HepG2 (cell line): Measurements from ENCODE around the gene CHIC2. TPM values are rescaled to one million over a fixed set of nuclear protein-coding genes. Genes with fewer than 3 reads are reported as not detected.

ENCODE experiments used
- HNRNPK ChIP-seq: fragments of 200-400 bp; formaldehyde crosslinking; IDR thresholded peaks from 2 replicates; pipeline ENCODE4 v1.6.1; 2018; ENCODE audit warnings: low read length, low read depth, moderate library complexity, mild to moderate bottlenecking; ENCODE audit not compliant: poor library complexity, severe bottlenecking
- MED8 ChIP-seq: sonication (generic); formaldehyde crosslinking; IDR thresholded peaks from 2 replicates; pipeline ENCODE4 v1.8.1; 2023; ENCODE audit warnings: mild to moderate bottlenecking, missing genetic modification reagents; ENCODE audit not compliant: insufficient replicate concordance
- MIER2 ChIP-seq: IDR thresholded peaks from 2 replicates; pipeline ENCODE4 v1.6.1; 2016; ENCODE audit warnings: missing biosample characterization, missing genetic modification reagents
- PHF5A ChIP-seq: IDR thresholded peaks from one replicate; pipeline ENCODE4 v1.6.1; 2018; ENCODE audit warnings: low read depth, missing genetic modification reagents; ENCODE audit not compliant: unreplicated experiment
- RFX1 ChIP-seq: fragments of 450-650 bp; IDR thresholded peaks from 2 replicates; pipeline ENCODE4 v1.6.1; 2017
- RFX5 ChIP-seq: IDR thresholded peaks from 2 replicates; pipeline ENCODE4 v1.6.1; 2011; ENCODE audit warnings: low read depth, low read length, improper control_type of control experiment
- RORA ChIP-seq: sonication (generic); formaldehyde crosslinking; IDR thresholded peaks from 2 replicates; pipeline ENCODE4 v1.5.0; 2020; ENCODE audit warnings: mild to moderate bottlenecking, missing genetic modification reagents, moderate library complexity
- SNAPC2 ChIP-seq: sonication (generic); formaldehyde crosslinking; IDR thresholded peaks from 2 replicates; pipeline ENCODE4 v1.8.1; 2022; ENCODE audit warnings: mild to moderate bottlenecking, missing genetic modification reagents
- SRY ChIP-seq: sonication (generic); formaldehyde crosslinking; IDR thresholded peaks from 2 replicates; pipeline ENCODE4 v1.8.0; 2022; ENCODE audit warnings: mild to moderate bottlenecking, missing genetic modification reagents
- ZFP62 ChIP-seq: sonication (generic); formaldehyde crosslinking; IDR thresholded peaks from 2 replicates; pipeline ENCODE4 v1.4.0; 2020; ENCODE audit warnings: missing genetic modification reagents
- ZIK1 ChIP-seq: sonication (generic); formaldehyde crosslinking; IDR thresholded peaks from 2 replicates; pipeline ENCODE4 v1.5.0; 2020; ENCODE audit warnings: mild to moderate bottlenecking, low read depth, missing genetic modification reagents, borderline replicate concordance
- ZNF225 ChIP-seq: sonication (generic); formaldehyde crosslinking; IDR thresholded peaks from 2 replicates; pipeline ENCODE4 v1.4.0; 2020; ENCODE audit warnings: mild to moderate bottlenecking, missing genetic modification reagents
- ZNF263 ChIP-seq: sonication (generic); formaldehyde crosslinking; IDR thresholded peaks from 2 replicates; pipeline ENCODE4 v1.4.0; 2020; ENCODE audit warnings: missing genetic modification reagents
- ZNF747 ChIP-seq: sonication (generic); formaldehyde crosslinking; IDR thresholded peaks from 2 replicates; pipeline ENCODE4 v1.8.1; 2023; ENCODE audit warnings: missing genetic modification reagents, mild to moderate bottlenecking, borderline replicate concordance
- polyA plus RNA-seq, 8 experiments: library from polyadenylated mRNA; depleted of rRNA in 3 of 8; stranded (reverse) in 7 of 8; unstranded in 1 of 8; fragments of >200 nt; fragmentation: Illumina TruSeq in 4 of 8; extraction: Trizol in 4 of 8; gene quantifications; 2 replicates each; pipeline versions ENCODE4 v1.2.1 to v1.2.3, GENCODE V29; 2011 to 2016; ENCODE audit warnings: low read depth in 4 of 8, missing spikeins in 1 of 8, mixed read lengths in 1 of 8; ENCODE audit not compliant: insufficient read depth in 1 of 8
- total RNA-seq, 5 experiments: library from RNA; depleted of rRNA; stranded (reverse); fragments of >200 nt; fragmentation: Illumina TruSeq; extraction: Trizol; gene quantifications; 2 replicates each; pipeline ENCODE4 v1.2.3, GENCODE V29; 2016; ENCODE audit warnings: low read depth in 1 of 5
- TF ChIP-seq, protein P1 (sequence below): sonication (generic); formaldehyde crosslinking; IDR thresholded peaks from 2 replicates; pipeline ENCODE4 v1.4.0; 2020; ENCODE audit warnings: missing genetic modification reagents
- TF ChIP-seq, protein P2 (sequence below): sonication (generic); formaldehyde crosslinking; IDR thresholded peaks from 2 replicates; pipeline ENCODE4 v1.4.0; 2020; ENCODE audit warnings: missing genetic modification reagents
- TF ChIP-seq, protein P3 (sequence below): sonication (generic); formaldehyde crosslinking; IDR thresholded peaks from 2 replicates; pipeline ENCODE4 v1.4.0; 2020; ENCODE audit warnings: mild to moderate bottlenecking, low read depth, missing genetic modification reagents
- TF ChIP-seq, protein P4 (sequence below): sonication (generic); formaldehyde crosslinking; IDR thresholded peaks from 2 replicates; pipeline ENCODE4 v1.5.0; 2020; ENCODE audit warnings: missing genetic modification reagents, mild to moderate bottlenecking, borderline replicate concordance
- TF ChIP-seq, protein P5 (sequence below): IDR thresholded peaks from 2 replicates; pipeline ENCODE4 v1.6.1; 2018; ENCODE audit warnings: missing genetic modification reagents, mild to moderate bottlenecking, missing compliant biosample characterization
- TF ChIP-seq, protein P6 (sequence below): IDR thresholded peaks from 2 replicates; pipeline ENCODE4 v1.6.1; 2016; ENCODE audit warnings: missing compliant biosample characterization, missing genetic modification reagents, borderline replicate concordance
- TF ChIP-seq, protein P7 (sequence below): sonication (generic); formaldehyde crosslinking; IDR thresholded peaks from 2 replicates; pipeline ENCODE4 v1.5.0; 2020; ENCODE audit warnings: mild to moderate bottlenecking, missing genetic modification reagents

Gene CHIC2
- total and polyA plus RNA-seq, 2 of the 13 experiments (the other 11 are each of a cell fraction or from before 2014, with no cell fraction given), result 10.0 to 17.2 TPM

DNA sequence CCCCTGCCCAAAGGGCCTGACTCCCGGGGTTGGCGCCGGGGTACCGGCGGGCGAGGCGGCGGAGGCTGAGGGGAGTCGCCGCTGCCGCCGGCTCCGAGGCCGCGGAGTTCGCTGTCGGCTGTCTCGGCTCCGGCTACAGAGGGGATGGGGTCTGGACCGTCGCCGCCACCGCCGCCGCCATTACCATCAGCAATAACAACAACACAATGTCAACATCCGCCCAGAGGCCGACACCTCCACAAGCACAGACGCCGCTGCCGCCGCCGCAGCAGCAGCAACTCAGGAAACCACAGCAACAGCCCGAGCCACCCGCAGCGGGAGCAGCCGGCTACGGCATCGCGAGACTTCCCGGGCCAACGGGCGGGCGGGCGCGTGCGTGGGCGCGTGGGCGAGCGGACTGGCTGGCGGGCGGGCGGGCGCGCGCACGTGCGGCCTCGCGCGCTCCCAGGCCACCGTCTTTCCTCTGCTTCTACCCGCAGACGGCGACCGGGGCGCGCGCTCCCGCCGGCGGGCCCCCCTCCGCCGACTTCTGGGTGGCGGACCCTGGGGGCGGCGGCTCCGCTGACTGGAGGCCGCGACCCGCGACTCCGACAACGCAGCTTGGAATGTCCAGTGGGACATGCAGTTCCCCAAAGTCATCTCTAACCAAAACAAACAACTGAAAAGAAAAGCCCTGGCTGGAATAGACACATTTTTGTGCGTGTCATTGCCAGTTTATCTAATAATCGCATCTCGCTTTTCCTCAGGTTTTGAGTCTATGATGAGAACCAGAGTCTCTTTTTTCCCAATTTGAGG, at the start of gene CHIC2 (continued):
- TF ChIP-seq RFX1 (peak; percentile 70), SNAPC2 (peak; percentile 44; the same call in 1 of the 2 replicates), HNRNPK (no peak), ZFP62 (no peak), RORA (CRISPR knock-in tag) (no peak), ZNF263 (no peak), ZIK1 (CRISPR knock-in tag) (no peak), SRY (no peak), MED8 (CRISPR knock-in tag) (no peak), ZNF225 (no peak; the same call in 1 of the 2 replicates), ZNF747 (CRISPR knock-in tag) (no peak), RFX5 (peak; percentile 63), PHF5A (CRISPR knock-in tag) (no peak), MIER2 (no peak)
- TF ChIP-seq, protein P1, sequence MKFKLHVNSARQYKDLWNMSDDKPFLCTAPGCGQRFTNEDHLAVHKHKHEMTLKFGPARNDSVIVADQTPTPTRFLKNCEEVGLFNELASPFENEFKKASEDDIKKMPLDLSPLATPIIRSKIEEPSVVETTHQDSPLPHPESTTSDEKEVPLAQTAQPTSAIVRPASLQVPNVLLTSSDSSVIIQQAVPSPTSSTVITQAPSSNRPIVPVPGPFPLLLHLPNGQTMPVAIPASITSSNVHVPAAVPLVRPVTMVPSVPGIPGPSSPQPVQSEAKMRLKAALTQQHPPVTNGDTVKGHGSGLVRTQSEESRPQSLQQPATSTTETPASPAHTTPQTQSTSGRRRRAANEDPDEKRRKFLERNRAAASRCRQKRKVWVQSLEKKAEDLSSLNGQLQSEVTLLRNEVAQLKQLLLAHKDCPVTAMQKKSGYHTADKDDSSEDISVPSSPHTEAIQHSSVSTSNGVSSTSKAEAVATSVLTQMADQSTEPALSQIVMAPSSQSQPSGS (CRISPR knock-in tag), result no peak
- TF ChIP-seq, protein P2, sequence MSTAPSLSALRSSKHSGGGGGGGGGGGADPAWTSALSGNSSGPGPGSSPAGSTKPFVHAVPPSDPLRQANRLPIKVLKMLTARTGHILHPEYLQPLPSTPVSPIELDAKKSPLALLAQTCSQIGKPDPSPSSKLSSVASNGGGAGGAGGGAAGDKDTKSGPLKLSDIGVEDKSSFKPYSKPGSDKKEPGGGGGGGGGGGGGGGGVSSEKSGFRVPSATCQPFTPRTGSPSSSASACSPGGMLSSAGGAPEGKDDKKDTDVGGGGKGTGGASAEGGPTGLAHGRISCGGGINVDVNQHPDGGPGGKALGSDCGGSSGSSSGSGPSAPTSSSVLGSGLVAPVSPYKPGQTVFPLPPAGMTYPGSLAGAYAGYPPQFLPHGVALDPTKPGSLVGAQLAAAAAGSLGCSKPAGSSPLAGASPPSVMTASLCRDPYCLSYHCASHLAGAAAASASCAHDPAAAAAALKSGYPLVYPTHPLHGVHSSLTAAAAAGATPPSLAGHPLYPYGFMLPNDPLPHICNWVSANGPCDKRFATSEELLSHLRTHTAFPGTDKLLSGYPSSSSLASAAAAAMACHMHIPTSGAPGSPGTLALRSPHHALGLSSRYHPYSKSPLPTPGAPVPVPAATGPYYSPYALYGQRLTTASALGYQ (CRISPR knock-in tag), result no peak
- TF ChIP-seq, protein P3, sequence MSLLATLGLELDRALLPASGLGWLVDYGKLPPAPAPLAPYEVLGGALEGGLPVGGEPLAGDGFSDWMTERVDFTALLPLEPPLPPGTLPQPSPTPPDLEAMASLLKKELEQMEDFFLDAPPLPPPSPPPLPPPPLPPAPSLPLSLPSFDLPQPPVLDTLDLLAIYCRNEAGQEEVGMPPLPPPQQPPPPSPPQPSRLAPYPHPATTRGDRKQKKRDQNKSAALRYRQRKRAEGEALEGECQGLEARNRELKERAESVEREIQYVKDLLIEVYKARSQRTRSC (CRISPR knock-in tag), result no peak
- TF ChIP-seq, protein P4, sequence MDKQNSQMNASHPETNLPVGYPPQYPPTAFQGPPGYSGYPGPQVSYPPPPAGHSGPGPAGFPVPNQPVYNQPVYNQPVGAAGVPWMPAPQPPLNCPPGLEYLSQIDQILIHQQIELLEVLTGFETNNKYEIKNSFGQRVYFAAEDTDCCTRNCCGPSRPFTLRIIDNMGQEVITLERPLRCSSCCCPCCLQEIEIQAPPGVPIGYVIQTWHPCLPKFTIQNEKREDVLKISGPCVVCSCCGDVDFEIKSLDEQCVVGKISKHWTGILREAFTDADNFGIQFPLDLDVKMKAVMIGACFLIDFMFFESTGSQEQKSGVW (CRISPR knock-in tag), result no peak
- TF ChIP-seq, protein P5, sequence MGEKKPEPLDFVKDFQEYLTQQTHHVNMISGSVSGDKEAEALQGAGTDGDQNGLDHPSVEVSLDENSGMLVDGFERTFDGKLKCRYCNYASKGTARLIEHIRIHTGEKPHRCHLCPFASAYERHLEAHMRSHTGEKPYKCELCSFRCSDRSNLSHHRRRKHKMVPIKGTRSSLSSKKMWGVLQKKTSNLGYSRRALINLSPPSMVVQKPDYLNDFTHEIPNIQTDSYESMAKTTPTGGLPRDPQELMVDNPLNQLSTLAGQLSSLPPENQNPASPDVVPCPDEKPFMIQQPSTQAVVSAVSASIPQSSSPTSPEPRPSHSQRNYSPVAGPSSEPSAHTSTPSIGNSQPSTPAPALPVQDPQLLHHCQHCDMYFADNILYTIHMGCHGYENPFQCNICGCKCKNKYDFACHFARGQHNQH (CRISPR knock-in tag), result peak; percentile 67
- TF ChIP-seq, protein P6, sequence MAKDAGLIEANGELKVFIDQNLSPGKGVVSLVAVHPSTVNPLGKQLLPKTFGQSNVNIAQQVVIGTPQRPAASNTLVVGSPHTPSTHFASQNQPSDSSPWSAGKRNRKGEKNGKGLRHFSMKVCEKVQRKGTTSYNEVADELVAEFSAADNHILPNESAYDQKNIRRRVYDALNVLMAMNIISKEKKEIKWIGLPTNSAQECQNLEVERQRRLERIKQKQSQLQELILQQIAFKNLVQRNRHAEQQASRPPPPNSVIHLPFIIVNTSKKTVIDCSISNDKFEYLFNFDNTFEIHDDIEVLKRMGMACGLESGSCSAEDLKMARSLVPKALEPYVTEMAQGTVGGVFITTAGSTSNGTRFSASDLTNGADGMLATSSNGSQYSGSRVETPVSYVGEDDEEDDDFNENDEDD (CRISPR knock-in tag), result peak; percentile 61; the same call in 1 of the 2 replicates
- TF ChIP-seq, protein P7, sequence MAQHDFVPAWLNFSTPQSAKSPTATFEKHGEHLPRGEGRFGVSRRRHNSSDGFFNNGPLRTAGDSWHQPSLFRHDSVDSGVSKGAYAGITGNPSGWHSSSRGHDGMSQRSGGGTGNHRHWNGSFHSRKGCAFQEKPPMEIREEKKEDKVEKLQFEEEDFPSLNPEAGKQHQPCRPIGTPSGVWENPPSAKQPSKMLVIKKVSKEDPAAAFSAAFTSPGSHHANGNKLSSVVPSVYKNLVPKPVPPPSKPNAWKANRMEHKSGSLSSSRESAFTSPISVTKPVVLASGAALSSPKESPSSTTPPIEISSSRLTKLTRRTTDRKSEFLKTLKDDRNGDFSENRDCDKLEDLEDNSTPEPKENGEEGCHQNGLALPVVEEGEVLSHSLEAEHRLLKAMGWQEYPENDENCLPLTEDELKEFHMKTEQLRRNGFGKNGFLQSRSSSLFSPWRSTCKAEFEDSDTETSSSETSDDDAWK, result no peak
